Measurements from ENCODE around the gene GRK4.
"Not testable (repeated sequence)": the region's sequence is repeated elsewhere in the genome, so short reads cannot be mapped to it uniquely, and the experiment has no call there.

GRK4 gene

GRCh38 chr4:2918300-2918699, 45.1 kb upstream of the GRK4 start:
- not testable (repeated sequence) for H3K27me3 ChIP-seq (ENCODE audit: insufficient read depth, poor library complexity, severe bottlenecking); H3K4me3 ChIP-seq (replicated peaks; ENCODE audit: insufficient read depth, low read length); H3K27ac ChIP-seq (replicated peaks); DNase-seq (ENCODE audit: low read depth in 1 of 2, low spot score in 1 of 2)

GRCh38 chr4:2918714-2919113, 44.7 kb upstream of the GRK4 start:
- not testable (repeated sequence) for H3K27ac ChIP-seq (replicated peaks); H3K27me3 ChIP-seq (ENCODE audit: insufficient read depth, poor library complexity, severe bottlenecking); DNase-seq (ENCODE audit: low read depth in 1 of 2, low spot score in 1 of 2); H3K4me3 ChIP-seq (replicated peaks; ENCODE audit: insufficient read depth, low read length)

DNA sequence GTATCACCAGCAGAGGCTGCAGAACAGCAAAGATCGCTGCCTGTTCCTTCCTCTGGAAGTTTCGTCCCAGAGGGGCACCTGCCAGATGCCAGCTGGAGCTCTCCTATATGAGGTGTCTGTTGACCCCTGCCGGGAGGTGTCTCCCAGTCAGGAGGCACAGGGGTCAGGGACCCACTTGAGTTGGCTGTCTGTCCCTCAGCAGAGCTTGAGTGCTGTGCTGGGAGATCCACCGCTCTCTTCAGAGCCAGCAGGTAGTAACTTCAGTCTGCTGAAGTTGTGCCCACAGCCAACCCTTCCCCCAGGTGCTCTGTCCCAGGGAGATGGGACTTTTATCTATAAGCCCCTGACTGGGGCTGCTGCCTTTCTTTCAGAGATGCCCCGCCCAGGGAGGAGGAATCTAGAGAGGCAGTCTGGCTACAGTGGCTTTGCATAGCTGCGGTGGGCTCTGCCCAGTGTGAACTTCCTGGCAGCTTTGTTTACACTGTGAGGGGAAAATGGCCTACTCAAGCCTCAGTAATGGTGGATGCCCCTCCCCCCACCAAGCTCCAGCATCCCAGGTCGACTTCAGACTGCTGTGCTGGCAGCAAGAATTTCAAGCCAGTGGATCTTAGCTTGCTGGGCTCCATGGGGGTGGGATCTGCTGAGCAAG, 40.8 kb upstream of the GRK4 start:
- H3K27me3 ChIP-seq (ENCODE audit: insufficient read depth, poor library complexity, severe bottlenecking); H3K4me3 ChIP-seq (replicated peaks; ENCODE audit: insufficient read depth, low read length); H3K27ac ChIP-seq (replicated peaks); DNase-seq (ENCODE audit: low read depth in 1 of 2, low spot score in 1 of 2): not testable (repeated sequence)

DNA sequence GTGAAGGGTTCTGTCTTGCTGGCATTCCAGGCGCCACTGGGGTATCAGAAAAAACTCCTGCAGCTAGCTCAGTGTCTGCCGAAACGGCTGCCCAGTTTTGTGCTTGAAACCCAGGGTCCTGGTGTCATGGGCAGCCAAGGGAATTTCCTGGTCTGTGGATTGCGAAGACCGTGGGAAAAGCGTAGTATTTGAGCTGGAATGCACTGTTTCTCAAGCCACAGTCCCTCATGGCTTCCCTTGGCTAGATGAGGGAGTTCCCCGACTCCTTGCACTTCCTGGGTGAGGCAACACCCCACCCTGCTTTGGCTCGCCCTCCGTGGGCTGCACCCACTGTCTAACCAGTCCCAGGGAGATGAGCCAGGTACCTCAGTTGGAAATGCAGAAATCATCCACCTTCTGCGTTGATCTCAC, 40.2 kb upstream of the GRK4 start:
- DNase-seq (ENCODE audit: low read depth in 1 of 2, low spot score in 1 of 2), result no peak
- no peak overlapping the region for H3K4me3 ChIP-seq (replicated peaks; ENCODE audit: insufficient read depth, low read length)
- H3K27ac ChIP-seq (replicated peaks), result no peak overlapping the region
- TF ChIP-seq SPI1 (IDR thresholded peaks at IDR 0.05; ENCODE audit: borderline replicate concordance, low read depth) (no peak), POLR2AphosphoS5 (IDR thresholded peaks at IDR 0.05; ENCODE audit: low read depth) (no peak), CTCF (IDR thresholded peaks at IDR 0.05; ENCODE audit: insufficient read depth, low read length) (no peak), REST (IDR thresholded peaks at IDR 0.05; ENCODE audit: insufficient replicate concordance, low read depth) (no peak), GABPA (IDR thresholded peaks at IDR 0.05; ENCODE audit: low read depth) (no peak)
- H3K27me3 ChIP-seq (ENCODE audit: insufficient read depth, poor library complexity, severe bottlenecking), result no peaks in the 10 kb centered on the region

DNA sequence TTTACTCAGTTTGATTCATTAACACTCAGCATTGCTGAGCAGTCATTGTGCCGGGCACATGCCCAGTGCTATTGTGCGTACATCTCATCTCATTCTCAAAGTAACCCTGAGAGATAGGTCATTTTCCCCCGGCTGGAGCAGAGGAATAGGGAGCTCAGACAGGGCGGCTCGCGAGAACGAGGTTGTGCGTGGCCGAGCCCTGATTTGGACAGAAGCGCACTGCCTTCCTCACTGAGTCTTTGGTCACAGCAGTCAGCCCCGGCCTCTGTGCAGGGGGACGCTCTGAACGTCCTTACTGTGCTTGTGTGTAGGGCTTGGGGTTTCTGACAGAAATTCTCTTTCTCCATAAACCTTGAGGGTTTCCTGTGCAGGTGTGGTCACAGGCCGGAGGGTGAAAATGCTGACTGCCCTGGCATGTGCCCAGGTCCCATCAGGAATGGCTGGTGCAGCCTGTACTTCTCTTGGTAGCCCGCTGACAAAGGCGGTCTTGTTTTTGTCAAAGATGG, 39.6 kb upstream of the GRK4 start:
- Histone ChIP-seq H3K4me3 (replicated peaks; ENCODE audit: insufficient read depth, low read length) (no peak overlapping the region), H3K27ac (replicated peaks) (no peak overlapping the region), H3K27me3 (ENCODE audit: insufficient read depth, poor library complexity, severe bottlenecking) (no peaks in the 10 kb centered on the region)
- no peak for DNase-seq (ENCODE audit: low read depth in 1 of 2, low spot score in 1 of 2)
- no peak for TF ChIP-seq SPI1 (IDR thresholded peaks at IDR 0.05; ENCODE audit: borderline replicate concordance, low read depth)
- TF ChIP-seq CTCF (IDR thresholded peaks at IDR 0.05; ENCODE audit: insufficient read depth, low read length), result no peak
- no peak for TF ChIP-seq POLR2AphosphoS5 (IDR thresholded peaks at IDR 0.05; ENCODE audit: low read depth)
- TF ChIP-seq REST (IDR thresholded peaks at IDR 0.05; ENCODE audit: insufficient replicate concordance, low read depth), result no peak
- TF ChIP-seq GABPA (IDR thresholded peaks at IDR 0.05; ENCODE audit: low read depth), result no peak

All from HL-60 (cell line).